ENCODE measurements around the gene DCLK1.

DNA sequence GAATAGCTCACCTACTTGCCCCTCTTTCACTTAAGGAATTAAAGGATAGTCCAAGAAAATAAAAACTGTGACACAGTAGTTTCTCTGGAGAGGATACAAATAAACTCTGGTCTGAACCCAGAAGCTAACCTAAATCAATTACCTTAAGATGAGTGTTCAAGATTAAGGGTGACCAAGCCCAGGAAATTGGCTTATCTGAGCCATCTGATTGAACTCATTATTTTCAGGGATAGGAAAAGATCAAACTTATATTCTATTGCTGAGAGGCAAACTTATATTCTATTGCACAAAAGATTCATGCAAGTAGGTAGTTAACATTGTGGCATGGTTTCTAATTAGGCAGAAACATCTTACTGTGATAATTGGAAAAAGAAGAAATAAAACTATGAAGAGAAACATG, 175.1 kb downstream of the DCLK1 start:
- TF ChIP-seq, protein P1, sequence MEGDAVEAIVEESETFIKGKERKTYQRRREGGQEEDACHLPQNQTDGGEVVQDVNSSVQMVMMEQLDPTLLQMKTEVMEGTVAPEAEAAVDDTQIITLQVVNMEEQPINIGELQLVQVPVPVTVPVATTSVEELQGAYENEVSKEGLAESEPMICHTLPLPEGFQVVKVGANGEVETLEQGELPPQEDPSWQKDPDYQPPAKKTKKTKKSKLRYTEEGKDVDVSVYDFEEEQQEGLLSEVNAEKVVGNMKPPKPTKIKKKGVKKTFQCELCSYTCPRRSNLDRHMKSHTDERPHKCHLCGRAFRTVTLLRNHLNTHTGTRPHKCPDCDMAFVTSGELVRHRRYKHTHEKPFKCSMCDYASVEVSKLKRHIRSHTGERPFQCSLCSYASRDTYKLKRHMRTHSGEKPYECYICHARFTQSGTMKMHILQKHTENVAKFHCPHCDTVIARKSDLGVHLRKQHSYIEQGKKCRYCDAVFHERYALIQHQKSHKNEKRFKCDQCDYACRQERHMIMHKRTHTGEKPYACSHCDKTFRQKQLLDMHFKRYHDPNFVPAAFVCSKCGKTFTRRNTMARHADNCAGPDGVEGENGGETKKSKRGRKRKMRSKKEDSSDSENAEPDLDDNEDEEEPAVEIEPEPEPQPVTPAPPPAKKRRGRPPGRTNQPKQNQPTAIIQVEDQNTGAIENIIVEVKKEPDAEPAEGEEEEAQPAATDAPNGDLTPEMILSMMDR (IDR thresholded peaks at IDR 0.05; ENCODE audit: poor library complexity) = no peak
- no peak for TF ChIP-seq EZH2phosphoT487 (IDR thresholded peaks at IDR 0.05; ENCODE audit: low read depth, severe bottlenecking, unreplicated experiment)
- no peak for TF ChIP-seq EZH2 (IDR thresholded peaks at IDR 0.05; ENCODE audit: borderline replicate concordance)

Data from hepatocyte (in vitro differentiated cells).